GM18858 (cell line): ENCODE results near the gene HNRNPA1.
"Not testable (repeated sequence)": the region's sequence is repeated elsewhere in the genome, so short reads cannot be mapped to it uniquely, and the experiment has no call there.

Experiments used
- ATAC-seq: cut with Tn5 transposase; IDR thresholded peaks from one replicate; pipeline ENCODE4 v1.9.1; 2021; ENCODE audit not compliant: unreplicated experiment

Gene HNRNPA1

DNA sequence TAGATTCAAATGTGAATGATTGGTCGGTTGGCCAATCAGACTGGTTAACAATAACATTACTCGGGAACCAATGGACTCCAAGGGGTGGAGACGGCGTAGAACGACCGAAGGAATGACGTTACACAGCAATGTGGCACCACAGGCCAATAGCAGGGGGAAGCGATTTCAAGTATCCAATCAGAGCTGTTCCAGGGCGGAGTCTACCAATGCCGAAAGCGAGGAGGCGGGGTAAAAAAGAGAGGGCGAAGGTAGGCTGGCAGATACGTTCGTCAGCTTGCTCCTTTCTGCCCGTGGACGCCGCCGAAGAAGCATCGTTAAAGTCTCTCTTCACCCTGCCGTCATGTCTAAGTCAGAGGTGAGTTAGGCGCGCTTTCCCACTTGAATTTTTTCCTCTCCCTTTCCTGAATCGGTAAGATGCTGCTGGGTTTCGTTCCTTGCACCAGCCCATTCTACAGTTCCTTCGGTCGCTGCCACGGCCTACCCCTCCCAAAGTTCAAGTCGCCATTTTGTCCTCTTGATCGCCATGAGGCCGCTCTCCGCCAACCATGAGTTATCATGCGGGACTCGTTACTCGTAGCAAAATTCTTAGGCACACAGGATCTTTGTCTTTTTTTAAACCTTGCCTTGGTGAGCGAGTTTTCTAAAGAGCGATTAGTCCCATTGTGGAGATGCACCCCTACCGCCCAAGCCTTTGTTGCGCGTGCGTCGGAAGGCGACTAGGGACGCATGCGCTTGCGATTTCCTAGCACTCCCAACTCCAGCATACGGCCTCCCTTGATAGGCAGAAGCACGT lies at the start of gene HNRNPA1:
Gene HNRNPA1 (plus strand): TSS at position 259 of the 793 bp plus-strand sequence. CDS start 82 bp downstream, at position 341.
- ATAC-seq: peak; percentile 83

DNA sequence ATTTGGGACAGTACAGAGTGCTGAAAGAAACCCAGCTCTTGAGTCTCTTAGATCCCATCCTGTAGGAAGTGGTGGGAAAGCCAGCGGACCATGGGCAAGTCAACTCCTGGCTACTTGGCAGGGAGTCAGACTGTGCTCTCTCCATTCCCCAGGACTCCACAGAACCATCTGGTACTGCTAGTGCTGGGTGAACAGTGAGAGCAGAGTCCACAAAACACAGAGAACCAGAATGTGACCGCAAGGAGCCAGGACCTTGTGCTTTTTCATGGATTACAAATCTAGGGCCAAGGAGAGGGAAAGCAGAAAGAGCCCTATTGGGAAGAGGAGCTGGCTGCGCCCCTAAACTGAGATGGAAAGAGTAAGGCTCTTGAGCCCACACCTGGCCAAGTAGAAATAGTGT lies 49.3 kb upstream of the HNRNPA1 start:
- ATAC-seq: not testable (repeated sequence)

DNA sequence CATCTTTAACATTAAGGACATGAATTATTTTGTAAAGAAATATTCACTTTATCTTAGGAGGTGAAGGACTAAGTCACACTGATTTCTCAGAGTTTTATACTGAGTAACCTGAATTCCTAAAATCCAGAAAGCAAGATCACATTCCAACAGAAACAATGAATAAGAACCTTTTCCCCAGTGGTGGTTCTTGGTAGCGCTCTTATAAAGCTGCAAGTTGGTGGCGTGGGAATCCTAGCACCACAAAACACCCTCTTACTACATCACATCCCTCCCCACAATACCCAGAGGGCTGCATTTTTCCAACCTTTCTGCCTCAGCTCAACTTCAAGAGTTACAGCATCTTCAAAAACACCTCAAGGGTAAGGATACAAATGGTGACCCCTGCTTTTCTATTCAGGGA lies 47.7 kb upstream of the HNRNPA1 start:
- ATAC-seq: no peak

DNA sequence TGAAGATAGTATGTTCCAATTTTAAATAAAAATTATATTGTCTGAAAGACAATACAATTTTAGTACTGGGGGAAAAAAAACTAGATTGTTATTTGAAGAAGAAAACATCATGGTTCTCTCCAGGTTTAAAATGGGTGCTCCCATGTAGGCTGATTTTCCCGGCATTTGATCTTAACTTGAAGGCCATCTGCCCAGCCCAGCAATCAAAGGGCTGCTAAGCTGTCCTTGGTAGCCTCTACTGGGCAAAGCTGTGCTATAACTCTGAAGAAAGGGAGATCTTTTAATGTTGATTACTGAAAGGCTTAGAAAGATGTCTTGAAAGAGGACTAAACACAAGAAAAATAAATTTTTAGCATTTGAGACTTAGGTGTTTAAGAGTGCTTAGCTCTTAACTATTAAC lies 42.0 kb upstream of the HNRNPA1 start:
- ATAC-seq: no peak

DNA sequence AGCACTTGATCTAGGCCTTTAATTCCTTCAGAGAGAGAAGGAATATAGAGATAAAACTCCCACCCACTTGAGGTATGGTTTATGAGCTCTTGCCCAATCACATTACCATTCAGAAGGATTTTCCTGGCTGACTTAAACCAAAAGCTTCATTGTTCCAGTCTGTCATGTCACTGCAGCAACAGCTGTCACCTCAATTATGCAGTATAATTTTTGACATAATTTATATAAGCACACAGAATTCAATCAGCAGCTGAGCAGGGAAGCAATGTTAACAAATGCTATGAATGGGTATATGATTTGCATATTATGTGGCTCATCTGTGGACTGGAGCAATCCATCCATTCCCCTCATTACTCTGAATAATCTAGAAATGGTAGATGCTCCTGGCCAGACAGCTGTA lies 40.9 kb upstream of the HNRNPA1 start:
- ATAC-seq: no peak

DNA sequence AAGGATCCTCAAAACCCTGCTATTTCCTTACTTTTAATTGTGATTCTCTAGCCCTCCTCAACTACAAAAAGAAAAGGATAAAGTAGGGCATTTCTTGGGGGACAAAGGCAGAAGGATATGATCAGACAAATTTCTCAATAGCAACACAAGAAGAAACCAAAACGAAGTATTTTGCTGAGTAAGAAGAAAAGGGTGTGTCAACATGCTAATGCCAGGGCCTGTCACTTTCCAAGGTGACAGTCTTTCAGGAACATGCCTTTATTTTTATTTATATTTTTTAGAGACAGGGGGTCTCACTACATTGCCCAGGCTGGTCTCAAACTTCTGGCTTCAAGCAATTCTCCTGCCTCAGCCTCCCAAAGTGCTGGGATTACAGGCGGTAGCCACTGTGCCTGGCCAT lies 40.4 kb upstream of the HNRNPA1 start:
- ATAC-seq: no peak

DNA sequence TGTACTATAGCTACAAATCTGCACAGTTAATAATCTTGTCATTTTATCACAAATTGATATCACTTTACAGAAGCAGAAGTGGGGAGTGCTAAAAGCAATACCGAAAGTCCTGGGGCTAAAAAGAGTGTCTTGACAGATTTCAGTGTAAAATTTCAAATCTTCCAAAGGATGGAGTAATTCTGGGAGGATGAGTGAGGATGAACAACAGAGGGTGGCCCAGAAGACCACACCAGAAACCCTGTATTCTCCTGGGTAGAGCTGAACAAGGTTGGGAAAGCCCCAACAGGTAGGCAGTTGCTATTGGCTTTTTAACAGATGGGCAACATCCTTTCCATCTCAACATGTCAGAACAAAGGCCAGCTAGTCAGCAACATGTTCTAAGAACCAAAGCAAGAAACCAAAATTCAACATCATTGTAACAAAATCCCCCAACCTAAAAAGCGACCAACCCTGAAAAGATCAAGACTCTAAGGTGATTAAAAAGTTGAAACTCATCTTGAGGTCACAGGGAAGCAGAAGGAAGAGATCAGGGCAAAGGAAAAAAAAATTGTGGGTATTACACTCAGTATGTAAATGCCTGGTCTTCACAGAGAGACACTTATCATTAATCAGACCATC lies 39.4 kb upstream of the HNRNPA1 start:
- ATAC-seq: peak; percentile 52

DNA sequence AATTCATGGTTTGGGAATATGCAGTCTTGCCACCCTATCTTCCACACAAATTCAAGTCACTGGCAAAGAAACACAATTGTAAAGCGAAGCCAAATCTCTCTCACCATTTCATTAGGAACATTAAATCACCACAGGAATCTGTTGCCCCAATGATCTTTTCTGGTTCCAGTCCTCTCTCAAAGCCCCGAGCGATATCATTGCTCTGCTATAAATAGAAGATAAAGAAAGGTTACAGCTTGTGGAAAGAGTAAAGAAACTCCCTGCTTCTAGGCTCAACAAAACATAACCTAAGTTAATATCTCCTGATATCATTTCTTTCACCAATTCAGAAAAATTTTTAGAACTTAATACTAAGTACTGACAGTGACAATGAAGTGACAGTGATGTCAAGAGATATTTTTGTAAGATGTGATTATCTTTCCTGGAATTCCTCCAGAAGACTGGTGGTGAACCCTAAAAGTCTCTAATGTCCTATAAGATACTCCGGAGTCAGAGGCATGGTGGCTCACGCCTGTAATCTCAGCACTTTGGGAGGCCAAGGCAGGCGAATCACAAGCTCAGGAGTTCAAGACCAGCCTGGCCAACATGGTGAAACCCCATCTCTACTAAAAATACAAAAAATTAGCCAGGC lies 34.4 kb upstream of the HNRNPA1 start:
- ATAC-seq: no peak

DNA sequence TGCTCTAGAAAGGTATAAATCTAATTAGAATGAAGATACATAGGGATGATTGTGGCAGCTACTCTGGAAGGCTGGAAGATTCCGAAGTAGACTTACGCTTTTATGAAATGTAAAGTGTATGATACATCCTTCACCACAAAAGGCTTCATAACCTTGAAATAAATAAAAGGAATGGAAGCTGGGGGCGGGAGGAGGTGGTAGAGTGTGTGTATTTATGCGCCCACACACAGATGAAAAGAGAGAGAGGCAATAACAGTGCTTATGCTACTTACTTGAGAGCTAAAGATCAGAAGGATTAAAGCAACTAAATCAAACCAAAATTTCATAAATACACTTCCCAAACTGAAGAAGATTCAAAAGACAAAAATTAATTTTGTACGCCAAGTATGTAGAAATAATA lies 31.0 kb upstream of the HNRNPA1 start:
- ATAC-seq: no peak

DNA sequence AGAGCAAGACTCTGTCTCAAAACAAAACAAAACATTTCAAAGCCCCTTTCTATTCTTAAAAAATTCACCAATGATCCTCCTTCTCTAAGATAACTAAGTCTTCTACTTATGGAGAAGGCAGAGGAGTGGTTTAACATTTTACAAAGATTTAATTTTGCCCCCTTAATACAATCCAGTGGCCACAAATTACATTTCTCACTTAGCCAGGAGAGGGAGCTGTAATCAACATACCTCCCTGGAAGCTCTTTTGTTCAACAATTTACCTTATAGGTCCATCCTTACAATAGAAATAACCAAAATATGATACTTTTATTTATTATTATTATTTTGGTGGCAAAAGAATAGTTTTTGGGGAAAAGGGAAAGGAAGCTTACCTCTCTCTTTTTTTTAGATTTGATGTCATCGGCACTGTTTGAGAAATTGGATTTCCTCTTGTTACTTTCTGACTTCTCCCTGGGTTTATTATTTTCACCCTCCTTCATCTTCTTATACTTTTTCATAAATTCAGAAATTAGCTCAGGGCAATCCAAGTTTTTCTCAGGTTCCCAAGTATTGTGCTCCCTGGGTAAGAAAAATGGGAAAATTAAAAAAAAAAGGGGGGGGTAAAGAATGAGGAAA lies 28.8 kb upstream of the HNRNPA1 start:
- ATAC-seq: no peak

DNA sequence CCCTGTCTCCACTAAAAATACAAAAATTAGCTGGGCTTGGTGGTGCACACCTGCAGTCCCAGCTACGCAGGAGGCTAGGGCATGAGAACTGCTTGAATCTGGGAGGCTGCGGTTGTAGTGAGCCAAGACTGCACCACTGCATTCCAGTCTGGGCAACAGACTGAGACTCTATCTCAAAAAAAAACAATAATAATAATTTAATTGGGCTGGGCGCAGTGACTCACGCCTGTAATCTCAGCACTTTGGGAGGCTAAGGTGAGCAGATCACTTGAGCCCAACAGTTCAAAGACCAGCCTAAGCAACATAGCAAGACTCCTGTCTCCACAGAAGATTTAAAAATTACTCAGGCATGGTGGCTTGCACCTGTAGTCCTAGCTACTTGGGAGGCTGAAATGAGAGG lies 27.3 kb upstream of the HNRNPA1 start:
- ATAC-seq: no peak

DNA sequence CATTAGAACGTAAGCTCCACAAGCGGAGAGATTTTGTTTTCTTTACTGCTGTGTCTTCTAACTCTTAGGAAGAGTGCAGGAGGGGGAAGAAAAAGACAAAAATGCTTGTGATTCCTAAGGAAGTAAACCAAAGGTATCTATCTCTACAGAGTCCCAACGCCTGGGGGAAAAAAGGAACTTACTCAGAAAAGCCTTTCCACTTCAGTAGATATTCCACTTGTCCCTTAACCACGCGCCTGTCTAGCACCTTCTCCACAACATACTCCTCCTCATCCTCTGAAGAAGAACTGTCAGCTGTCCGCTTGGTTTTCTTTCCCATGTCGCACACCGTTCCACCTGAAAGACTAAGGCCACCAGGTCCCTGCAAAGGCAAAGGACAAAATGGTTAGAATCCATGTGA lies 23.2 kb upstream of the HNRNPA1 start:
- no peak for ATAC-seq

DNA sequence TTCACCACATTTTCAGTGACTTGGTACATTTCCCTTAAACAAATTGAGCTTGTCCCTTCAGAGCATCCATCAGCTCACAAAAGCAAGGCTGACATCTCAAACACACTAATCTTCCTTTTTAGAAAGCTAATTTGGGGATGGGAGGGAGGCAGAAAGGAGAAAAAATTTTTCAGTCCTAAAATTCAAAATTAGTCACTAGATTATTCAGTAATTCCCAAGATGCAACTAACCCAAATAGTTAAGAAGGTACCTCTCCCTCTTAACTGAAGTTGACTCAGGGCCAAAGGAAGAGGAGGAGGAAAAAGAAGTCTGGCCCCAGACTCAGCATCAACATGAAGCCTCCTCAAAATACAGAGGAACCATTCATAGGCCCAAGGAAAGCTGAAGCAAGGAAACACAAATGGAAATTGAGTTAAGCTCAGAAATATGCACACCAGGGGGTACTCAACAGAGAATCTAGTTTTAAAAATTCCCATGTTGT lies 22.3 kb upstream of the HNRNPA1 start:
- ATAC-seq: no peak

DNA sequence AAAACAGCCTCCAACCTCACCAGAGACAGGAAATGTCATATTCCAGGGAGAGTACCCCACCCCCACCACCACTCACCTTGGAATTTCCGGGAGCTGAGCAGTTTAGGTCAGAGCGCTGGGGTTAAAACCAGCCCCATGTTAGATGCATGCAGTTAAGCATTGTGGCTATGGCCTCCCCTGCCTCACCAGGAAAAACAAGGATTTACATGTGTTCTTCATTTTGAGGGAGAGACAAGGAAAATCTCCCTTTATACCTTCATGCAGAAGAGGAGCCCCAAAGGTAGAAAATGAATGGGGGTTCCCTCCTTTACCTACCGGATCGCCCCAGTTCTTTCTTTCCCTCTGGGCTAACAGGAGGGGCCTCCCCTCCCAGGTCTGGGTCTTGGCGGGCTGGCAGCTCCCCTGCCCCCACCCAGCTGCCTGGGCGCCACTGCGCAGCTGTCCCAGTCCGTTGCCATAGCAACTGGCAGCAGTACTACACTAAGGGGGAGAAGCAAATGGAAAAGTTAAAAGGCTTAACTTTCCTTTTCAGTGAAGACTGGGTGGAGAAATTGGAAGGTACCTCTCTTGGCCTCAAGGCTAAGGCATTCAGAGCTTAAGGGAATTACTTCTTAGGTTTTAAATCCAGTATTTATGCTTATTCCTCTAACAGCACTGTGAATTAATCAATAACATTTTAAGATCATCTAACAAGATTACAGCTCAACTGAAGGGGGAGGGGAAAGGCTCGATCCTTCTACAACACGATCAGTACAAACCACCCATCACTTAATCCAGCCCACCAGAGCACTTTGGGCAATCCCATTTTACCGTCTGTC lies 21.1 kb upstream of the HNRNPA1 start:
- no peak for ATAC-seq

DNA sequence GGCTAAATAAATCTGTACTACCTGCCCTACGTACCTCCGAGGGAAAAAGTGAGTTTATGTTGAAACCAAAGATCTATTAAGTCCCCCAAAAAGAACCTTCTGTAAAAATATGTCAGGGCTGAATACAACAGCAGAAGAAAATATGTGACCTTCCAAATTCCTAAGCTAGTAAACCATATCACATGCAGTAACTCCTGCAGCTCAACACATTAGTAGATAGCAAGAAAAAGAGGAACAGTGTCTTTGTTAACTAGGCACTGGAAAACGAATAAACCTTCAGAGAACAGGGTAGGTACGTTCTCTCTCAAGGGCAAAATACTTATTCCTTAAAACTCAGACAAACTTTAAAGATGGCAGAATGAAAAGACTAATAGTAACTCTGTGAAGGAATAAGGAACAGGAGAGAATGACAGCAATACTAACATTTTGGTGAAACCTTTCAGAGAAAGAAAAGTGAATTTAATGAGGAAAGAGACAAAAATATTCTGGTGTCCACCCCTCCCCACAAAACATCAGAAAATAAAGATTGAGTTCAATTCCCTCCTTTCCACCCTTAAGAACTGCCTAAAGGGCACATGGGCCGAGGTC lies 18.6 kb upstream of the HNRNPA1 start:
- no peak for ATAC-seq

DNA sequence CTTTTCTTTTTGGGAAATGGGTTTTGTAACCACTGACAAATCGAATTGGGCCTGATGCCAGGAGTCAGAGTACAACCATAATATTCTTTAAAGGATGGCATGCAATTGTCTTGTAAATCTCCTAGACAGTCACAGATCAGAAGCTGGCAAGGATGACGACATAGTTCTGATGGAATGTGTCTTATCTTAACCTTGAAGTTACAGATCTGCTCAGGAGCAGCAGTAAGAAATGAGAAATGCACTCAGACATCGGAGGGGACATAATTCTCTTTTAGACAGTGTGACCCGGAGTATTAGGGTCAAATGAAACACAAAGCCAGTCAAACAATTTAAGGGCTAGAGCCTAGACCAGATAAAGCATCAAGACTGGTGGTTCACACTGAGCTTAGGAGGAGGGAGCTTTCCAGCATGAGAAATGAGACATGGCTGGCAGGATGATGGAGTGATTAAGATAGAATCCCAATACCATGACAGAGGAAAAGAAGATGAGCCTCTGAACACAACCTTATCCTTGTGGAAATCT lies 18.1 kb upstream of the HNRNPA1 start:
- ATAC-seq: no peak

DNA sequence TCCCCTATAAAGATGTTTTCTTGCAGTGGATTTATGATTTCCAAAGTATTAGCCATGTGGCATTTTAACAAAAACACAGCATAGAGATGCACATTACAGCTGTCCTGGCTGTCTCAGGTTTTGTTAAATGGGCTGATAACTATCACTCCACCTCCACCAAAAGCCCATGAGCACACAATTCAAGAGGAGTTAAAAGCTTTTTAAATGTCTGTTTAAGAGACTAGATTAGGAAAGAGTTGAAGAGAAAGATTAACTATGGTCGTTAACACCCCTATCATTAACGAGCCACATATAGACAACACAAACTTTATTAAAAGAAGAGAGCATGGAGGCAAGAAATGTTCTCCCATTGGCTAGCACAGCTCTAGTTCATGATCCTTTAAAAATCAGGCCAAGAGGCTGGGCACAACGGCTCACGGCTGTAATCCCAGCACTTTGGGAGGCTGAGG lies 15.1 kb upstream of the HNRNPA1 start:
- ATAC-seq: no peak

DNA sequence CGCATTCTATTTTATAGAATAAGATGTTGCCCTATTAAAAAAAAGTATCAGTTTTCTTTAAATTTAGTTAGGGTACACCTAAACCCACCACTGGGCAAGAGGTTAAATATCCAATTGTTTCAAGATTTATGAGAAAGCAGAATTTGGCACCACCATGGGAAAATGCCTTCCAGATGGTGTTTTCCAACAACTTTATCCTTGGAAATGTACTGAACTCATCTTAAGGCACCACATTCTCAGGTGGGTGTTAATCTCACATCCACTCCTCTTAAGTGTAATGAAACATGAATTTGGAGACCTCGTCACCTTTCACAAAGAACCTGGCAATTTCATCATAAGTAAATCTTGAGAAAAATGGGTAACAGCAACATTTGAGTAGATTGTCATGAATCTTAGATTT lies 13.7 kb upstream of the HNRNPA1 start:
- no peak for ATAC-seq

DNA sequence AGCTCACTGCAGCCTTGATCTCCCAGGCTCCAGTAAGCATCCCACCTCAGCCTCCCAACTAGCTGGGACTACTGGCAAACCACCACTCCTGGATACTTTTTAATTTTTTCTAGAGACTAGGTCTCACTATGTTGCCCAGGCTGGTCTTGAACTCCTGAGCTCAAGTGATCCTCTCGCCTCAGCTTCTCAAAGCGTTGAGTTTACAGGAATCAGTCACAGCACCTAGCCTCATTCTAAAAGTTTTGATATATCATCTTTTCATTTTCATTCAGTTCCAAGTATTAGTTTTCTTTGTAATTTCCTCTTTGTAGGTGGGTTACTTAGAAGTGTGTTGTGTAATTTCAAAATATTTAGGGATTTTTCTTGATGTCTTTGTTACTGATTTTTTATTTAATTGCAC lies 10.2 kb upstream of the HNRNPA1 start:
- ATAC-seq: no peak

DNA sequence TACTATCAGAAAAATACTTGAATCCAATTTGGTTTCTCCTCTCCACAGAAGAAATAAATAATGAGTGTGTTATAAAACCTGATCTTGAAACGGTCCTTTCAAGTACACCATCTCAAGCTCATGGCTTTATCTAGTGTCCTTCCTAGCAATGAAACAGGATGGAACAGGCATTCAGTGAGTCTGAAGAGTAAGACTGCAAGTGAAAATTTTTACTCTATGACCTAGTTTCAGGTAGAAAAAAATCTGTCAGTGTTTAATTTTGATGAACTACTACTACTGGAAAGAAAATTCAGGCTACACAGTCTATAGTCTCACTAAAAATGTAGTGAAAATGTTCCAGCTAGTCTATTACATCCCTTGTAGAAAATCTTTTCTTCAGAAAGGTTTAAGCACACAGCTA lies 8.3 kb upstream of the HNRNPA1 start:
- no peak for ATAC-seq
